ENCODE results near the gene GNB1. TPM values are rescaled to one million over a fixed set of nuclear protein-coding genes. Genes with fewer than 3 reads are reported as not detected.

Gene GNB1
- total and polyA plus RNA-seq, 4 experiments from 2014 or later, result 70.9 to 276 (median 197) TPM

GRCh38 chr1:1922702-1922955 lies 31.7 kb upstream of the GNB1 start:
- Mint-ChIP-seq H3K36me3 (no peaks in the 10 kb centered on the region), H3K9me3 (no peaks in the 10 kb centered on the region), H3K4me1 (peaks cover 1 to 12% (median 5%) of the 10 kb centered on the region in 4 donors), H3K27me3 (no peaks in the 10 kb centered on the region), H3K4me3 (no peak overlapping the region), H3K27ac (no peak overlapping the region)
- CTCF ChIA-PET (ENCODE audit: partially characterized antibody), result no interaction called here
- Histone ChIP-seq H3K27ac (ENCODE audit: low read depth, low read length) (no peak overlapping the region), H3K27me3 (ENCODE audit: insufficient read depth, low read length) (no peaks in the 10 kb centered on the region), H3K9me3 (ENCODE audit: control insufficient read depth in 1 of 2, low read length in 2 of 2) (no peaks in the 10 kb centered on the region), H3K36me3 (ENCODE audit: insufficient read depth, low read length) (no peaks in the 10 kb centered on the region), H3K4me1 (ENCODE audit: insufficient read depth, low read length) (peaks cover 17% of the 10 kb centered on the region), H3K4me3 (ENCODE audit: low read length in 2 of 2) (no peak overlapping the region)
- POLR2A ChIA-PET (ENCODE audit: partially characterized antibody), result interaction anchor here (1.0 kb wide), 1 partner anchor 13 kb away, joined by 3 read pairs; no protein-coding TSS in a partner anchor
- DNase-seq, result no peak
- intact Hi-C loops (cut with micrococcal nuclease), result no loop called here

- intact Hi-C loops (cut with micrococcal nuclease), result no loop called here
- ChIA-PET POLR2A (ENCODE audit: partially characterized antibody) (interaction anchor here (1.0 kb wide), 1 partner anchor 13 kb away, joined by 3 read pairs; no protein-coding TSS in a partner anchor), CTCF (ENCODE audit: partially characterized antibody) (no interaction called here)
- Mint-ChIP-seq H3K27ac (no peak overlapping the region), H3K9me3 (no peaks in the 10 kb centered on the region), H3K27me3 (no peaks in the 10 kb centered on the region), H3K4me1 (peaks cover 1 to 15% (median 6%) of the 10 kb centered on the region in 4 donors), H3K36me3 (no peaks in the 10 kb centered on the region), H3K4me3 (no peak overlapping the region)
- Histone ChIP-seq H3K36me3 (ENCODE audit: insufficient read depth, low read length) (no peaks in the 10 kb centered on the region), H3K4me3 (ENCODE audit: low read length in 2 of 2) (no peak overlapping the region), H3K27ac (ENCODE audit: low read depth, low read length) (no peak overlapping the region), H3K9me3 (ENCODE audit: control insufficient read depth in 1 of 2, low read length in 2 of 2) (no peaks in the 10 kb centered on the region), H3K27me3 (ENCODE audit: insufficient read depth, low read length) (no peaks in the 10 kb centered on the region), H3K4me1 (ENCODE audit: insufficient read depth, low read length) (peaks cover 17% of the 10 kb centered on the region)
- no peak for DNase-seq
These were observed 31.2 kb upstream of the GNB1 start for GRCh38 chr1:1921901-1922701.

- Histone ChIP-seq H3K27me3 (ENCODE audit: insufficient read depth, low read length) (no peaks in the 10 kb centered on the region), H3K4me1 (ENCODE audit: insufficient read depth, low read length) (peaks cover 17% of the 10 kb centered on the region), H3K9me3 (ENCODE audit: control insufficient read depth in 1 of 2, low read length in 2 of 2) (no peaks in the 10 kb centered on the region), H3K27ac (ENCODE audit: low read depth, low read length) (no peak overlapping the region), H3K36me3 (ENCODE audit: insufficient read depth, low read length) (no peaks in the 10 kb centered on the region), H3K4me3 (ENCODE audit: low read length in 2 of 2) (no peak overlapping the region)
- H3K36me3 Mint-ChIP-seq, result no peaks in the 10 kb centered on the region
- H3K9me3 Mint-ChIP-seq, result no peaks in the 10 kb centered on the region
- no peak overlapping the region for H3K4me3 Mint-ChIP-seq
- peaks cover 1 to 15% (median 6%) of the 10 kb centered on the region in 4 donors for H3K4me1 Mint-ChIP-seq
- intact Hi-C loops (cut with micrococcal nuclease), result no loop called here
- H3K27ac Mint-ChIP-seq, result no peak overlapping the region
- ChIA-PET POLR2A (ENCODE audit: partially characterized antibody) (no interaction called here), CTCF (ENCODE audit: partially characterized antibody) (no interaction called here)
- no peaks in the 10 kb centered on the region for H3K27me3 Mint-ChIP-seq
- DNase-seq, result no peak
These were observed 30.6 kb upstream of the GNB1 start for GRCh38 chr1:1921459-1921862.

- POLR2A ChIA-PET (ENCODE audit: partially characterized antibody), result no interaction called here
- Mint-ChIP-seq H3K4me3 (no peak overlapping the region), H3K27me3 (no peaks in the 10 kb centered on the region), H3K27ac (peak overlapping the region in 3 of 7 donors; percentile 30 to 89 (median 75)), H3K4me1 (peaks cover 1 to 15% (median 6%) of the 10 kb centered on the region in 4 donors), H3K9me3 (no peaks in the 10 kb centered on the region), H3K36me3 (no peaks in the 10 kb centered on the region)
- Histone ChIP-seq H3K36me3 (ENCODE audit: insufficient read depth, low read length) (no peaks in the 10 kb centered on the region), H3K4me1 (ENCODE audit: insufficient read depth, low read length) (peaks cover 17% of the 10 kb centered on the region), H3K27me3 (ENCODE audit: insufficient read depth, low read length) (no peaks in the 10 kb centered on the region), H3K4me3 (ENCODE audit: low read length in 2 of 2) (no peak overlapping the region), H3K27ac (ENCODE audit: low read depth, low read length) (no peak overlapping the region), H3K9me3 (ENCODE audit: control insufficient read depth in 1 of 2, low read length in 2 of 2) (no peaks in the 10 kb centered on the region)
- no peak for DNase-seq
- intact Hi-C loops (cut with micrococcal nuclease), result no loop called here
- CTCF ChIA-PET (ENCODE audit: partially characterized antibody), result no interaction called here
These were observed 29.9 kb upstream of the GNB1 start for GRCh38 chr1:1920608-1921458.

- H3K4me3 Mint-ChIP-seq, result peak overlapping the region in 1 of 8 donors; percentile 46
- Histone ChIP-seq H3K4me3 (ENCODE audit: low read length in 2 of 2) (peak overlapping the region in 1 of 2 donors; percentile 68), H3K27ac (ENCODE audit: low read depth, low read length) (peak overlapping the region; percentile 36), H3K4me1 (ENCODE audit: insufficient read depth, low read length) (peaks cover 17% of the 10 kb centered on the region), H3K27me3 (ENCODE audit: insufficient read depth, low read length) (no peaks in the 10 kb centered on the region), H3K9me3 (ENCODE audit: control insufficient read depth in 1 of 2, low read length in 2 of 2) (no peaks in the 10 kb centered on the region), H3K36me3 (ENCODE audit: insufficient read depth, low read length) (no peaks in the 10 kb centered on the region)
- CTCF ChIA-PET (ENCODE audit: partially characterized antibody), result no interaction called here
- POLR2A ChIA-PET (ENCODE audit: partially characterized antibody), result interaction anchor here (1.5 kb wide), 1 partner anchor 140 kb away, joined by 3 read pairs; no protein-coding TSS in a partner anchor
- no peaks in the 10 kb centered on the region for H3K9me3 Mint-ChIP-seq
- H3K36me3 Mint-ChIP-seq, result no peaks in the 10 kb centered on the region
- intact Hi-C loops (cut with micrococcal nuclease), result no loop called here
- no peak for DNase-seq
- H3K27me3 Mint-ChIP-seq, result no peaks in the 10 kb centered on the region
- peaks cover 1 to 15% (median 6%) of the 10 kb centered on the region in 4 donors for H3K4me1 Mint-ChIP-seq
- H3K27ac Mint-ChIP-seq, result peak overlapping the region in 5 of 7 donors; percentile 29 to 89 (median 31)
These were observed 29.2 kb upstream of the GNB1 start for GRCh38 chr1:1920057-1920607.

GRCh38 chr1:1919304-1920056 lies 28.6 kb upstream of the GNB1 start:
- Mint-ChIP-seq H3K4me3 (peak overlapping the region; percentile 24 to 81 (median 68)), H3K36me3 (no peaks in the 10 kb centered on the region), H3K9me3 (no peaks in the 10 kb centered on the region), H3K27ac (peak overlapping the region; percentile 78 to 96 (median 88)), H3K27me3 (peaks cover 0 to 1% of the 10 kb centered on the region in 2 donors), H3K4me1 (peaks cover 1 to 15% (median 6%) of the 10 kb centered on the region in 4 donors)
- peak; percentile 99 to 100 (median 100) for DNase-seq
- H3K27me3 ChIP-seq (ENCODE audit: insufficient read depth, low read length), result no peaks in the 10 kb centered on the region
- intact Hi-C loops (cut with micrococcal nuclease), result loop anchor here (1.0 kb wide), 2 partner anchors 10 to 286 kb away; no protein-coding TSS in a partner anchor
- H3K9me3 ChIP-seq (ENCODE audit: control insufficient read depth in 1 of 2, low read length in 2 of 2), result no peaks in the 10 kb centered on the region
- ChIA-PET CTCF (ENCODE audit: partially characterized antibody) (no interaction called here), POLR2A (ENCODE audit: partially characterized antibody) (interaction anchor here (1.5 kb wide), 1 partner anchor 140 kb away, joined by 3 read pairs; no protein-coding TSS in a partner anchor)
- H3K4me3 ChIP-seq (ENCODE audit: low read length in 2 of 2), result peak overlapping the region in 1 of 2 donors; percentile 68
- H3K4me1 ChIP-seq (ENCODE audit: insufficient read depth, low read length), result peaks cover 17% of the 10 kb centered on the region
- no peaks in the 10 kb centered on the region for H3K36me3 ChIP-seq (ENCODE audit: insufficient read depth, low read length)
- H3K27ac ChIP-seq (ENCODE audit: low read depth, low read length), result peak overlapping the region; percentile 36

All from CD4-positive, alpha-beta memory T cell (primary cell).